OCI-LY3 (cell line): ENCODE results near the gene SSPN.

Source experiments
- EZH2phosphoT487 ChIP-seq: fragments of 200-600 bp; shearing (Covaris generic); IDR thresholded peaks from 2 replicates; pipeline ENCODE4 v1.6.1; 2018; ENCODE audit warnings: antibody characterized with exemption, mixed run types, low read depth
- TF ChIP-seq, protein P1 (sequence below): fragments of 200-600, 300-600 bp; sonication (generic); IDR thresholded peaks from 2 replicates; pipeline ENCODE4 v1.5.1; 2014; ENCODE audit warnings: antibody characterized with exemption, low read length, low read depth

DNA sequence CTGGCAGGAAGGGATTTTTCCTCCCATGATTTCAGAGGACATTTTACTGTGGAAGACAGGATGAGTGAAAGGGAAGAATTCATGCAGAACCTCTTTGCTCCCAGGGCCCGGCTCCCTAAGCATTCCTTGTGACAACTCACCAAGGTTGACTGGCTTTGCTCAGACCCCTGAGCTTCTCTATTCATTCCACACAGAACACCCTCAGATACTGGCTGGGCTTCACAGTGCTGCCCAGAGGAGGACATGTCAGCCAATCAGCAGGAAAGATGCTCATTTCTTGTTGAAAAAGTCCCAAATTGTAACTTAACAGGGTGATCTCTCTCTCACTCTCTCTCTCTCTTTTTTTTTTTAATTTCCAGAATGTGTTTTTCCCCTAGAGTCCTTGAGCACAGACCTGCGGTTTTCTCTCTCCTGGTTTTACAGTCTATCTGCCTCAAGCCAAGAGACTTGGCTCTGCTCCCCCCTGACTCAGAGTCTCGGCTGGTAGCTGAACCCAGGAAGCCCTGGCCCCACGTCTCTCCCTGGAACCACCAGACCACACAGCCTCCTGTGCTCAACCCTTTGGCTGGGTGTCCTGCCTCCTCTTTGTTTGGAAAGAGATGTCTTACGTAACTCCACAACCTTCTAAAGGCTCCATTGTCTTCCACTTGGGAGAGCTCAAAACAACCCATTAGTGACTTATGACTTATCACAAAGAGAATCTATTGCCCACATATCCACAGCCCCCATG, 43.9 kb downstream of the SSPN start:
- TF ChIP-seq, protein P1, sequence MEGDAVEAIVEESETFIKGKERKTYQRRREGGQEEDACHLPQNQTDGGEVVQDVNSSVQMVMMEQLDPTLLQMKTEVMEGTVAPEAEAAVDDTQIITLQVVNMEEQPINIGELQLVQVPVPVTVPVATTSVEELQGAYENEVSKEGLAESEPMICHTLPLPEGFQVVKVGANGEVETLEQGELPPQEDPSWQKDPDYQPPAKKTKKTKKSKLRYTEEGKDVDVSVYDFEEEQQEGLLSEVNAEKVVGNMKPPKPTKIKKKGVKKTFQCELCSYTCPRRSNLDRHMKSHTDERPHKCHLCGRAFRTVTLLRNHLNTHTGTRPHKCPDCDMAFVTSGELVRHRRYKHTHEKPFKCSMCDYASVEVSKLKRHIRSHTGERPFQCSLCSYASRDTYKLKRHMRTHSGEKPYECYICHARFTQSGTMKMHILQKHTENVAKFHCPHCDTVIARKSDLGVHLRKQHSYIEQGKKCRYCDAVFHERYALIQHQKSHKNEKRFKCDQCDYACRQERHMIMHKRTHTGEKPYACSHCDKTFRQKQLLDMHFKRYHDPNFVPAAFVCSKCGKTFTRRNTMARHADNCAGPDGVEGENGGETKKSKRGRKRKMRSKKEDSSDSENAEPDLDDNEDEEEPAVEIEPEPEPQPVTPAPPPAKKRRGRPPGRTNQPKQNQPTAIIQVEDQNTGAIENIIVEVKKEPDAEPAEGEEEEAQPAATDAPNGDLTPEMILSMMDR, result no peak
- TF ChIP-seq EZH2phosphoT487, result no peak
